WTC11 (cell line): ENCODE data around the gene RNF215. TPM values are rescaled to one million over a fixed set of nuclear protein-coding genes. Genes with fewer than 3 reads are reported as not detected.

Source experiments
- ATAC-seq: fragments of 200-7000 bp; cut with Tn5 transposase; 2 replicates; pipeline ENCODE4 v1.10.0; 2021; ENCODE audit warnings: mild to moderate bottlenecking, moderate library complexity
- CTCF ChIA-PET: fragments of 300-600 bp; sonication (Branson Sonifier 250); formaldehyde crosslinking; loops from one replicate; lab custom pipeline; 2021; ENCODE audit warnings: antibody characterized with exemption; lab: Charles Lee
- POLR2A ChIA-PET: fragments of 350-600 bp; sonication (Branson Sonifier 250); formaldehyde crosslinking; loops from one replicate; lab custom pipeline; 2021; ENCODE audit warnings: antibody characterized with exemption; lab: Charles Lee
- DNase-seq: peaks from one replicate; pipeline ENCODE4 v3.0.0; 2021; ENCODE audit warnings: low spot score
- H3K27ac Mint-ChIP-seq: 2 replicates; pipeline ENCODE4 v1.8.0; 2021; ENCODE audit warnings: mixed read lengths
- H3K27me3 Mint-ChIP-seq: 2 replicates; pipeline ENCODE4 v1.8.0; 2021; ENCODE audit warnings: low read depth, mild to moderate bottlenecking, moderate library complexity, mixed read lengths
- H3K36me3 Mint-ChIP-seq: 2 replicates; pipeline ENCODE4 v1.8.0; 2021; ENCODE audit warnings: mixed read lengths
- H3K4me1 Mint-ChIP-seq: 2 replicates; pipeline ENCODE4 v1.8.0; 2022; ENCODE audit warnings: mixed read lengths
- H3K4me3 Mint-ChIP-seq: 2 replicates; pipeline ENCODE4 v1.8.0; 2021; ENCODE audit warnings: mild to moderate bottlenecking, moderate library complexity, mixed read lengths
- H3K9me3 Mint-ChIP-seq: 2 replicates; pipeline ENCODE4 v1.8.0; 2021; ENCODE audit warnings: mixed read lengths
- CREB1 ChIP-seq: sonication (generic); formaldehyde crosslinking; IDR thresholded peaks from 2 replicates; pipeline ENCODE4 v1.8.0; 2023; ENCODE audit warnings: mild to moderate bottlenecking, missing genetic modification reagents
- CREM ChIP-seq: sonication (generic); formaldehyde crosslinking; IDR thresholded peaks from 2 replicates; pipeline ENCODE4 v1.8.1; 2022; ENCODE audit warnings: mild to moderate bottlenecking, missing genetic modification reagents, moderate library complexity
- ETV6 ChIP-seq: sonication (generic); formaldehyde crosslinking; IDR thresholded peaks from 2 replicates; pipeline ENCODE4 v1.8.1; 2022; ENCODE audit warnings: mild to moderate bottlenecking, missing genetic modification reagents
- FOXK1 ChIP-seq: sonication (generic); formaldehyde crosslinking; IDR thresholded peaks from 2 replicates; pipeline ENCODE4 v1.8.0; 2022; ENCODE audit warnings: mild to moderate bottlenecking, moderate library complexity, missing genetic modification reagents
- GRHL2 ChIP-seq: fragments of 250-450 bp; sonication (Bioruptor Pico); IDR thresholded peaks from 2 replicates; pipeline ENCODE4 v1.8.0; 2022; ENCODE audit warnings: mild to moderate bottlenecking, moderate library complexity; ENCODE audit not compliant: insufficient replicate concordance, severe bottlenecking
- JUN ChIP-seq: sonication (generic); formaldehyde crosslinking; IDR thresholded peaks from 2 replicates; pipeline ENCODE4 v1.8.0; 2023; ENCODE audit warnings: mild to moderate bottlenecking, missing genetic modification reagents
- RELA ChIP-seq: sonication (generic); formaldehyde crosslinking; IDR thresholded peaks from 2 replicates; pipeline ENCODE4 v1.8.1; 2022; ENCODE audit warnings: missing genetic modification reagents, mild to moderate bottlenecking, borderline replicate concordance
- ZBTB21 ChIP-seq: sonication (generic); formaldehyde crosslinking; IDR thresholded peaks from 2 replicates; pipeline ENCODE4 v1.8.1; 2023; ENCODE audit warnings: mild to moderate bottlenecking, missing genetic modification reagents, borderline replicate concordance
- ZNF232 ChIP-seq: sonication (generic); formaldehyde crosslinking; IDR thresholded peaks from 2 replicates; pipeline ENCODE4 v1.8.0; 2022; ENCODE audit warnings: mild to moderate bottlenecking, missing genetic modification reagents
- ZNF263 ChIP-seq: sonication (generic); formaldehyde crosslinking; IDR thresholded peaks from 2 replicates; pipeline ENCODE4 v1.8.1; 2022; ENCODE audit warnings: low read depth, mild to moderate bottlenecking, moderate library complexity, missing genetic modification reagents
- total RNA-seq: library from RNA; stranded (reverse); gene quantifications from 3 replicates; pipeline ENCODE4 v1.2.3, GENCODE V29; 2021
- TF ChIP-seq, protein P1 (sequence below): fragments of 250-450 bp; sonication (Bioruptor Pico); conservative IDR thresholded peaks from 2 replicates; pipeline ENCODE4 v1.9.0; 2021; ENCODE audit warnings: mild to moderate bottlenecking
- TF ChIP-seq, protein P2 (sequence below): fragments of 250-450 bp; sonication (Bioruptor Pico); IDR thresholded peaks from 2 replicates; pipeline ENCODE4 v1.9.0; 2021; ENCODE audit warnings: mild to moderate bottlenecking, borderline replicate concordance
- TF ChIP-seq, protein P3 (sequence below): sonication (generic); formaldehyde crosslinking; IDR thresholded peaks from 2 replicates; pipeline ENCODE4 v1.8.0; 2023; ENCODE audit warnings: missing genetic modification reagents, mild to moderate bottlenecking, borderline replicate concordance
- TF ChIP-seq, protein P4 (sequence below): fragments of 250-450 bp; sonication (Bioruptor Pico); IDR thresholded peaks from 2 replicates; pipeline ENCODE4 v1.9.0; 2021; ENCODE audit warnings: mild to moderate bottlenecking

RNF215 gene
- total RNA-seq, 1 experiment from 2014 or later = 25.4 TPM

DNA sequence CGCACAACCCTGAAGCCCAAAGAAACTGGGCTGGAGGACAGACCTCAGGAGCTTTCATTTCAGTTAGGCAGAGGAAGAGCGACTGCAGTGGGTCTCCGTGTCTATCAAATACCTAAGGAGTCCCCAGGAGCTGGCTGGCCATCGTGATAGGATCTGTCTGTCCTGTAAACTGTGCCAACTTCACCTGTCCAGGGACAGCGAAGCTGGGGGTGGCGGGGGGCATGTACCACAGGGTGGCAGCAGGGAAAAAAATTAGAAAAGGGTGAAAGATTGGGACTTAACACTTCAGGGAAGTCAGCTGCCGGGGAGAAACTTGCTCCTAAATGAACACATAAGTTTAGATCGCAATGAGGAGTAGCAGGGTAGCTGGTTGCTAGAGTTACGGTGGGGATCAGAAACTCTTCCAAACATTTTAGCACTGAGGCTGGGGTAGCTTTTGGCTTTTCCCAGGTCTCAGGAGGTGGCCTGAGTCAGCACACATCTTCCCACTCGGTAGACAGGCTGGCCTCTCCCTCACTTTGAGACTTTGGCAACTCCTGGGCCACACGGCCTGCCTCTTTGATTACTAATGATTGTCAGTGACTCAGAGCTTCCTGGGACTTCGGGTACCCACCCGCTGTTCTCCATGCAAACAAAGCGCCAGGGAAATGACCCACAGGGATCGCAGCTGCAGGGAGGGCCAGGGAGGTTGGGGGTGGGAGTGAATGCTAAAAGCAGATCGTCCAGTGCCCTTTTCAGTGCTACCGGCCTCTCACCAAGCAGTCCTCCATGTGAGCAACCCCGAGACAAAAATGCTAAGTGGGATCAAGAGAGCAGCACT, 35.5 kb upstream of the RNF215 start (continued):
- TF ChIP-seq, protein P1, sequence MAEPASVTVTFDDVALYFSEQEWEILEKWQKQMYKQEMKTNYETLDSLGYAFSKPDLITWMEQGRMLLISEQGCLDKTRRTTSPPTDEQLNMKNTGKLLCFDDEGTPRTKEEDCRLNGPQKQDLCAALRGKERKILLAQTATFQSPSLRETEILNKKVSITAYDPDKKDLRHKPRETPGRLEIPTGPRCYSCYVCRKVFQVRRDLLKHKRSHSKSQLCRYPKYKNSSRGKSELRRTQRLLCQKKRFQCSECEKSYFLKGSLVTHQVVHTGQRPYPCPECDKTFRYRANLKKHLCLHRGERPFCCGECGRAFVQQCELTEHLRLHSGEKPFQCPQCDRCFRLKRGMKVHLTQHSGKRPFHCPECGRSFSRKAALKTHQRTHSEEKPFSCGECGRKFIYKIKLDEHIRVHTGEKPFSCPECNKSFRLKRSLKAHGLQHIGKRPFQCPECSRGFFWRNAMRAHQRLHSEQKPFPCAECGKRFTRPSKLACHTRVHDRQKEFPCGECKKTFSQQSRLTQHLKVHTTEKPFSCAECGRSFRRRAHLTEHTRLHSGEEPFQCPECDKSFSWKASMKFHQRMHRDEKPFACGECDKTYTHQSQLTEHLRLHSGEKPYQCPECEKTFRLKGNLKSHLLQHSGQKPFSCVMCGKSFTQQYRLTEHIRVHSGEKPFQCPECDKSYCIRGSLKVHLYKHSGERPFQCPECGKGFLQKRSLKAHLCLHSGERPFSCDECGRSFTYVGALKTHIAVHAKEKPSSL = no peak
- TF ChIP-seq, protein P2, sequence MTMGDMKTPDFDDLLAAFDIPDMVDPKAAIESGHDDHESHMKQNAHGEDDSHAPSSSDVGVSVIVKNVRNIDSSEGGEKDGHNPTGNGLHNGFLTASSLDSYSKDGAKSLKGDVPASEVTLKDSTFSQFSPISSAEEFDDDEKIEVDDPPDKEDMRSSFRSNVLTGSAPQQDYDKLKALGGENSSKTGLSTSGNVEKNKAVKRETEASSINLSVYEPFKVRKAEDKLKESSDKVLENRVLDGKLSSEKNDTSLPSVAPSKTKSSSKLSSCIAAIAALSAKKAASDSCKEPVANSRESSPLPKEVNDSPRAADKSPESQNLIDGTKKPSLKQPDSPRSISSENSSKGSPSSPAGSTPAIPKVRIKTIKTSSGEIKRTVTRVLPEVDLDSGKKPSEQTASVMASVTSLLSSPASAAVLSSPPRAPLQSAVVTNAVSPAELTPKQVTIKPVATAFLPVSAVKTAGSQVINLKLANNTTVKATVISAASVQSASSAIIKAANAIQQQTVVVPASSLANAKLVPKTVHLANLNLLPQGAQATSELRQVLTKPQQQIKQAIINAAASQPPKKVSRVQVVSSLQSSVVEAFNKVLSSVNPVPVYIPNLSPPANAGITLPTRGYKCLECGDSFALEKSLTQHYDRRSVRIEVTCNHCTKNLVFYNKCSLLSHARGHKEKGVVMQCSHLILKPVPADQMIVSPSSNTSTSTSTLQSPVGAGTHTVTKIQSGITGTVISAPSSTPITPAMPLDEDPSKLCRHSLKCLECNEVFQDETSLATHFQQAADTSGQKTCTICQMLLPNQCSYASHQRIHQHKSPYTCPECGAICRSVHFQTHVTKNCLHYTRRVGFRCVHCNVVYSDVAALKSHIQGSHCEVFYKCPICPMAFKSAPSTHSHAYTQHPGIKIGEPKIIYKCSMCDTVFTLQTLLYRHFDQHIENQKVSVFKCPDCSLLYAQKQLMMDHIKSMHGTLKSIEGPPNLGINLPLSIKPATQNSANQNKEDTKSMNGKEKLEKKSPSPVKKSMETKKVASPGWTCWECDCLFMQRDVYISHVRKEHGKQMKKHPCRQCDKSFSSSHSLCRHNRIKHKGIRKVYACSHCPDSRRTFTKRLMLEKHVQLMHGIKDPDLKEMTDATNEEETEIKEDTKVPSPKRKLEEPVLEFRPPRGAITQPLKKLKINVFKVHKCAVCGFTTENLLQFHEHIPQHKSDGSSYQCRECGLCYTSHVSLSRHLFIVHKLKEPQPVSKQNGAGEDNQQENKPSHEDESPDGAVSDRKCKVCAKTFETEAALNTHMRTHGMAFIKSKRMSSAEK (CRISPR knock-in tag) = no peak
- TF ChIP-seq CREM (CRISPR knock-in tag) (0 out of 2 replicates have a peak, but pooled peaks have one; percentile 3), ETV6 (CRISPR knock-in tag) (0 out of 2 replicates have a peak, but pooled peaks have one; percentile 28)
- TF ChIP-seq, protein P3, sequence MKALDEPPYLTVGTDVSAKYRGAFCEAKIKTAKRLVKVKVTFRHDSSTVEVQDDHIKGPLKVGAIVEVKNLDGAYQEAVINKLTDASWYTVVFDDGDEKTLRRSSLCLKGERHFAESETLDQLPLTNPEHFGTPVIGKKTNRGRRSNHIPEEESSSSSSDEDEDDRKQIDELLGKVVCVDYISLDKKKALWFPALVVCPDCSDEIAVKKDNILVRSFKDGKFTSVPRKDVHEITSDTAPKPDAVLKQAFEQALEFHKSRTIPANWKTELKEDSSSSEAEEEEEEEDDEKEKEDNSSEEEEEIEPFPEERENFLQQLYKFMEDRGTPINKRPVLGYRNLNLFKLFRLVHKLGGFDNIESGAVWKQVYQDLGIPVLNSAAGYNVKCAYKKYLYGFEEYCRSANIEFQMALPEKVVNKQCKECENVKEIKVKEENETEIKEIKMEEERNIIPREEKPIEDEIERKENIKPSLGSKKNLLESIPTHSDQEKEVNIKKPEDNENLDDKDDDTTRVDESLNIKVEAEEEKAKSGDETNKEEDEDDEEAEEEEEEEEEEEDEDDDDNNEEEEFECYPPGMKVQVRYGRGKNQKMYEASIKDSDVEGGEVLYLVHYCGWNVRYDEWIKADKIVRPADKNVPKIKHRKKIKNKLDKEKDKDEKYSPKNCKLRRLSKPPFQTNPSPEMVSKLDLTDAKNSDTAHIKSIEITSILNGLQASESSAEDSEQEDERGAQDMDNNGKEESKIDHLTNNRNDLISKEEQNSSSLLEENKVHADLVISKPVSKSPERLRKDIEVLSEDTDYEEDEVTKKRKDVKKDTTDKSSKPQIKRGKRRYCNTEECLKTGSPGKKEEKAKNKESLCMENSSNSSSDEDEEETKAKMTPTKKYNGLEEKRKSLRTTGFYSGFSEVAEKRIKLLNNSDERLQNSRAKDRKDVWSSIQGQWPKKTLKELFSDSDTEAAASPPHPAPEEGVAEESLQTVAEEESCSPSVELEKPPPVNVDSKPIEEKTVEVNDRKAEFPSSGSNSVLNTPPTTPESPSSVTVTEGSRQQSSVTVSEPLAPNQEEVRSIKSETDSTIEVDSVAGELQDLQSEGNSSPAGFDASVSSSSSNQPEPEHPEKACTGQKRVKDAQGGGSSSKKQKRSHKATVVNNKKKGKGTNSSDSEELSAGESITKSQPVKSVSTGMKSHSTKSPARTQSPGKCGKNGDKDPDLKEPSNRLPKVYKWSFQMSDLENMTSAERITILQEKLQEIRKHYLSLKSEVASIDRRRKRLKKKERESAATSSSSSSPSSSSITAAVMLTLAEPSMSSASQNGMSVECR (CRISPR knock-in tag) = no peak

DNA sequence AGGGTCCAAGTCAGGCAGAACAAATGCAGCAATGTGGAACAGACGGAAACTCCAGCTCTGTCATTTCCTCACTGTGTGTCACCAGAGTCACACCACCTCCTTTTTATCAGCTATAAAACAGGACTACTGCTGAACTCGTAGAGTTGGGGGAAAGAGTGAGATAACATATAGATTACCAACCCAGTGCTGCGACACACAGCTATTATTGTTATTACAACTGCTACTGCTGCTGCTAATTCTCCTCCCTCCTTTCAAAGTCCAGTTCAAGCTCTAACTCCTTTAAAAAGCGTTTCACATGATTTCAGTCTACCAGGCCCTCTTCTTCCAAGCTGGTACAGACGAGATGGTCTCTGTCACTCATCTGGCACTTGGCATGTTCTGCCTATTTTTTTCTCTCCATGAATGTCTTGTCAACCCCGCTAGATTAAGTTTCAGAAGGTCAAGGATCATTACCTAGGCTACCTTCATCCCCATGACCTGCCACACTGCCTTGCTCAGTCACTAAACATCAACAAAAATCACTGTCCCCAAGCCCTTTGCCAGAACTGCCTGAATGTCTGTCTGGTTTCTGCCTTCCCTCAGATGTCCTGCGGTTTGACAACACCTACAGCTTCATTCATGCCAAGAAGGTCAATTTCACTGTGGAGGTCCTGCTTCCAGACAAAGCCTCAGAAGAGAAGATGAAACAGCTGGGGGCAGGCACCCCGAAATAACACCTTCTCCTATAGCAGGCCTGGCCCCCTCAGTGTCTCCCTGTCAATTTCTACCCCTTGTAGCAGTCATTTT, 34.7 kb upstream of the RNF215 start:
- peaks cover 30% of the 10 kb centered on the region for H3K4me1 Mint-ChIP-seq
- no peak for TF ChIP-seq CREB1
- no peak for TF ChIP-seq JUN (CRISPR knock-in tag)
- TF ChIP-seq, protein P4, sequence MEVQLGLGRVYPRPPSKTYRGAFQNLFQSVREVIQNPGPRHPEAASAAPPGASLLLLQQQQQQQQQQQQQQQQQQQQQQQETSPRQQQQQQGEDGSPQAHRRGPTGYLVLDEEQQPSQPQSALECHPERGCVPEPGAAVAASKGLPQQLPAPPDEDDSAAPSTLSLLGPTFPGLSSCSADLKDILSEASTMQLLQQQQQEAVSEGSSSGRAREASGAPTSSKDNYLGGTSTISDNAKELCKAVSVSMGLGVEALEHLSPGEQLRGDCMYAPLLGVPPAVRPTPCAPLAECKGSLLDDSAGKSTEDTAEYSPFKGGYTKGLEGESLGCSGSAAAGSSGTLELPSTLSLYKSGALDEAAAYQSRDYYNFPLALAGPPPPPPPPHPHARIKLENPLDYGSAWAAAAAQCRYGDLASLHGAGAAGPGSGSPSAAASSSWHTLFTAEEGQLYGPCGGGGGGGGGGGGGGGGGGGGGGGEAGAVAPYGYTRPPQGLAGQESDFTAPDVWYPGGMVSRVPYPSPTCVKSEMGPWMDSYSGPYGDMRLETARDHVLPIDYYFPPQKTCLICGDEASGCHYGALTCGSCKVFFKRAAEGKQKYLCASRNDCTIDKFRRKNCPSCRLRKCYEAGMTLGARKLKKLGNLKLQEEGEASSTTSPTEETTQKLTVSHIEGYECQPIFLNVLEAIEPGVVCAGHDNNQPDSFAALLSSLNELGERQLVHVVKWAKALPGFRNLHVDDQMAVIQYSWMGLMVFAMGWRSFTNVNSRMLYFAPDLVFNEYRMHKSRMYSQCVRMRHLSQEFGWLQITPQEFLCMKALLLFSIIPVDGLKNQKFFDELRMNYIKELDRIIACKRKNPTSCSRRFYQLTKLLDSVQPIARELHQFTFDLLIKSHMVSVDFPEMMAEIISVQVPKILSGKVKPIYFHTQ (CRISPR knock-in tag) = no peak
- no peak for TF ChIP-seq ETV6 (CRISPR knock-in tag)
- TF ChIP-seq RELA = no peak
- TF ChIP-seq ZNF232 (CRISPR knock-in tag) = no peak
- TF ChIP-seq FOXK1 (CRISPR knock-in tag) = no peak
- no peak for TF ChIP-seq ZNF263 (CRISPR knock-in tag)
- TF ChIP-seq GRHL2 (CRISPR knock-in tag) = no peak
- TF ChIP-seq ZBTB21 = no peak

More for the DNA sequence above, 34.7 kb upstream of the RNF215 start:
- CTCF ChIA-PET = interaction anchor here (1.4 to 6.3 kb wide), 4 partner anchors 25 to 134 kb away, joined by 3 to 149 read pairs (median 36); partner anchors contain the start of genes RNF215, SEC14L2 and TBC1D10A
- DNase-seq (no peak), ATAC-seq (no peak)
- Mint-ChIP-seq H3K27me3 (no peaks in the 10 kb centered on the region; the same call in 1 of the 2 replicates), H3K9me3 (no peaks in the 10 kb centered on the region), H3K27ac (peak overlapping the region; percentile 87), H3K4me3 (peak overlapping the region; percentile 83), H3K36me3 (peaks cover 33% of the 10 kb centered on the region)
- POLR2A ChIA-PET = interaction anchor here (0.8 to 1.3 kb wide), 2 partner anchors 9 to 11 kb away, joined by 3 to 4 read pairs; no protein-coding TSS in a partner anchor
